Stimulated activated CD8-positive, alpha-beta memory T cell treated with anti-CD3 and anti-CD28 coated beads, Interleukin-12 subunit alpha, Interleukin-12 subunit beta, amount 100 ng/mL, for 4 hours (primary cell): ENCODE measurements around the gene TKTL2.
A peak's percentile ranks its signal among the peaks of the same experiment; 100 is the strongest.

ENCODE experiments used
- DNase-seq: peaks from one replicate; pipeline ENCODE4 v3.0.0-alpha.2; 2020; ENCODE audit warnings: low read depth

Gene TKTL2

GRCh38 chr4:163473576-163473975 is at the start of gene TKTL2:
Gene TKTL2 (minus strand): TSS chr4:163473754. CDS start chr4:163473734, 20 bp downstream.
- DNase-seq = no peak

- DNase-seq = no peak
Observed at GRCh38 chr4:163515198-163515597, 41.6 kb upstream of the TKTL2 start.

- no peak for DNase-seq
Observed at GRCh38 chr4:163505374-163505773, 31.8 kb upstream of the TKTL2 start.

- DNase-seq = no peak
Observed at GRCh38 chr4:163500586-163500985, 27.0 kb upstream of the TKTL2 start.

- no peak for DNase-seq
Observed at GRCh38 chr4:163495900-163496299, 22.3 kb upstream of the TKTL2 start.

- peak; percentile 60 for DNase-seq
Observed at GRCh38 chr4:163494360-163495241, 21.0 kb upstream of the TKTL2 start, which contains the start of gene TMA16. Gene TMA16 (plus strand): TSS chr4:163494690. CDS start chr4:163494802, 112 bp downstream.

- DNase-seq = no peak
Observed at GRCh38 chr4:163493643-163494359, 20.2 kb upstream of the TKTL2 start.

GRCh38 chr4:163492951-163493504 is 19.5 kb upstream of the TKTL2 start:
- DNase-seq = no peak

GRCh38 chr4:163489929-163490328 is 16.4 kb upstream of the TKTL2 start:
- no peak for DNase-seq

GRCh38 chr4:163486321-163486720 is 12.8 kb upstream of the TKTL2 start:
- no peak for DNase-seq

GRCh38 chr4:163485589-163485988 is 12.0 kb upstream of the TKTL2 start:
- DNase-seq = no peak

- no peak for DNase-seq
Observed at GRCh38 chr4:163484906-163485305, 11.4 kb upstream of the TKTL2 start.

- DNase-seq = no peak
Observed at GRCh38 chr4:163482190-163482589, 8.6 kb upstream of the TKTL2 start.

- DNase-seq = no peak
Observed at GRCh38 chr4:163476761-163477438, 3.3 kb upstream of the TKTL2 start.

- no peak for DNase-seq
Observed at GRCh38 chr4:163474027-163474426, 473 bp upstream of the TKTL2 start.

- no peak for DNase-seq
Observed at GRCh38 chr4:163473130-163473529, 424 bp downstream of the TKTL2 start.

- no peak for DNase-seq
Observed at GRCh38 chr4:163470391-163470790, 3.2 kb downstream of the TKTL2 start.

GRCh38 chr4:163467082-163467770 is 6.3 kb downstream of the TKTL2 start:
- DNase-seq = no peak

- DNase-seq = no peak
Observed at GRCh38 chr4:163462556-163462955, 11.0 kb downstream of the TKTL2 start.

GRCh38 chr4:163448540-163449203 is 24.9 kb downstream of the TKTL2 start:
- DNase-seq = no peak

- no peak for DNase-seq
Observed at GRCh38 chr4:163447481-163447880, 26.1 kb downstream of the TKTL2 start.
